Activated T-helper 1 cell treated with Interleukin-2 at 50 U/mL for 16 hours (primary cell): ENCODE data around the gene GPR37.

Experiments used
- DNase-seq: peaks from one replicate; pipeline ENCODE4 v3.0.0-alpha.2; 2020; ENCODE audit warnings: low read depth

GPR37 gene

GRCh38 chr7:124724079-124724478 lies 41.5 kb downstream of the GPR37 start:
- DNase-seq: no peak

- no peak for DNase-seq
Measured at GRCh38 chr7:124723012-124723411, 42.6 kb downstream of the GPR37 start.

- DNase-seq: no peak
Measured at GRCh38 chr7:124722292-124722691, 43.3 kb downstream of the GPR37 start.

GRCh38 chr7:124720195-124720594 lies 45.4 kb downstream of the GPR37 start:
- DNase-seq: no peak

- no peak for DNase-seq
Measured at GRCh38 chr7:124718032-124718766, 47.4 kb downstream of the GPR37 start.

GRCh38 chr7:124716894-124717293 lies 48.7 kb downstream of the GPR37 start:
- no peak for DNase-seq

- DNase-seq: no peak
Measured at GRCh38 chr7:124713086-124713485, 52.5 kb downstream of the GPR37 start.

GRCh38 chr7:124712017-124712416 lies 53.6 kb downstream of the GPR37 start:
- no peak for DNase-seq

GRCh38 chr7:124702385-124702784 lies 63.2 kb downstream of the GPR37 start:
- no peak for DNase-seq

- no peak for DNase-seq
Measured at GRCh38 chr7:124701955-124702354, 63.6 kb downstream of the GPR37 start.

GRCh38 chr7:124700655-124701054 lies 64.9 kb downstream of the GPR37 start:
- no peak for DNase-seq

GRCh38 chr7:124698964-124699363 lies 66.6 kb downstream of the GPR37 start:
- DNase-seq: no peak

GRCh38 chr7:124697746-124698145 lies 67.8 kb downstream of the GPR37 start:
- no peak for DNase-seq
